Panc1 (cell line): Measurements from ENCODE around the gene SYNDIG1L.

Source experiments
- POLR2AphosphoS5 ChIP-seq: IDR thresholded peaks from 2 replicates; pipeline ENCODE4 v1.6.1; 2012; ENCODE audit warnings: mild to moderate bottlenecking, low read depth, low read length, moderate library complexity
- TF ChIP-seq, protein P1 (sequence below): fragments of 450-650 bp; IDR thresholded peaks from 2 replicates; pipeline ENCODE4 v1.5.1; 2017; ENCODE audit warnings: mild to moderate bottlenecking

DNA sequence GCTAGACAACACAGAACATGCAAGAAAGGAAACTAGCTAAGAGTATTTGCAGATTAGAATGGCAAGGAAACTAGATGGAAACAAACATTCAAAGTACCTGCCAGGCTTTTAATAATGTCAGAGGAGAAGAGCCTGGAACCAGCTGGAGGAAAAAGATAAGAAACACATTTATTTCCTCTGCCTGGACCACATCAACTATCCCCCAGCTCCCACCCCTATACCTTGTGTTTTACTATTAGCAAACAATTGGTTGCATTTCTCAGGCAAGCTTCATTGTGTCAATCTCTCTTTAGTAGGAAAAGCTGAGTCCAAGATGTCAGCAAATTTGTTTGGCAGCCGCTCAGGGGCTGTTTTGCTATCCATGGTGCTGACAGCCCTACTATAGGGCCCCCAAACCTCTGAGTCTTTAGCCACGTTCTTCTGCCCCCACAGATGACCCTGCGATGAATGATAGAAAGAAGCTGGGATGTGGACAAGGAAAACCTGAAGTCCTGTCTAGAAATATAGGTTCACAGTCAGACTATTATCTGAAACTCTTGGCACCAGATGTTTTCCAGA is 11.6 kb upstream of the SYNDIG1L start:
- TF ChIP-seq, protein P1, sequence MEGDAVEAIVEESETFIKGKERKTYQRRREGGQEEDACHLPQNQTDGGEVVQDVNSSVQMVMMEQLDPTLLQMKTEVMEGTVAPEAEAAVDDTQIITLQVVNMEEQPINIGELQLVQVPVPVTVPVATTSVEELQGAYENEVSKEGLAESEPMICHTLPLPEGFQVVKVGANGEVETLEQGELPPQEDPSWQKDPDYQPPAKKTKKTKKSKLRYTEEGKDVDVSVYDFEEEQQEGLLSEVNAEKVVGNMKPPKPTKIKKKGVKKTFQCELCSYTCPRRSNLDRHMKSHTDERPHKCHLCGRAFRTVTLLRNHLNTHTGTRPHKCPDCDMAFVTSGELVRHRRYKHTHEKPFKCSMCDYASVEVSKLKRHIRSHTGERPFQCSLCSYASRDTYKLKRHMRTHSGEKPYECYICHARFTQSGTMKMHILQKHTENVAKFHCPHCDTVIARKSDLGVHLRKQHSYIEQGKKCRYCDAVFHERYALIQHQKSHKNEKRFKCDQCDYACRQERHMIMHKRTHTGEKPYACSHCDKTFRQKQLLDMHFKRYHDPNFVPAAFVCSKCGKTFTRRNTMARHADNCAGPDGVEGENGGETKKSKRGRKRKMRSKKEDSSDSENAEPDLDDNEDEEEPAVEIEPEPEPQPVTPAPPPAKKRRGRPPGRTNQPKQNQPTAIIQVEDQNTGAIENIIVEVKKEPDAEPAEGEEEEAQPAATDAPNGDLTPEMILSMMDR: no peak
- TF ChIP-seq POLR2AphosphoS5: no peak
